ENCODE data around the gene KLF15.

KLF15 gene

DNA sequence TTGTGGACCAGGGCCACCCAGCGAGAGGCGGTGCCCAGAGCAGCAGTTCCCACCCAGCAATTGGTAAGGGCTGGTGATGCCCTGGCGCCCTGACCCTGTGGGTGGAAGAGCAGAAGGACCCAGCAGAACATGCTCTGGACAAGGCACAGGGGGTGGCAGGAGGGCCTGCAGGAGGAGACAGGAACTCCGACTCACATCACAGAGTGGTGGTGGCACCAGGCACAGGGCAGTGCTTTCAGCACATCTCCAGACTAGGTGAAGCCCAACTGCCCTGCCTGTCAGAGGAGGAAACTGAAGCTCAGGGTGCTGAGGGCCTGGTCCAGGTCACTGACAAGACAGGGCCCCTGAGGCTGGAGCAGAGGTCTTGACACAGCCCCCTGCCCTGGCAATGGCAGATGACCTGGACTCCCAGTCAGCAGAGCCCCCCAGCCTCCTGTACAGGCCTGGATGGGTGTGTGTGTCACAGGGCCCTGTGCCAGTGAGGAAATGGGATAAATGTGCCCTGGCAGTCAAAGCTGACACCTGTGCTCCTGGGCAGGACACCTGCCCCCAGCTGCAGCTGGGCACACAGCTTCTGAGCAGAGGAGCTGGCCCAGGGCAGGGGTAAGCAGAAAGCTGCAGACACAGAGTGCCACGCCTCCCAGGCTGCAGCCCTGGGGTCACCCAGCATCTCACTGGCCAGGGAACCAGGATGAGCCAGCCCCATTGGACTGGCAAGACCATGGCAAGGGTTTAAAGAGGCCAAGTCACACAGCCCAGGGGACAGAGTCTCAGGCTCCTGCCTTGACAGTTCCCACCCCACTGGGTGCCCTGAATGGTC lies 11.4 kb downstream of the KLF15 start:
- TF ChIP-seq, protein P1, sequence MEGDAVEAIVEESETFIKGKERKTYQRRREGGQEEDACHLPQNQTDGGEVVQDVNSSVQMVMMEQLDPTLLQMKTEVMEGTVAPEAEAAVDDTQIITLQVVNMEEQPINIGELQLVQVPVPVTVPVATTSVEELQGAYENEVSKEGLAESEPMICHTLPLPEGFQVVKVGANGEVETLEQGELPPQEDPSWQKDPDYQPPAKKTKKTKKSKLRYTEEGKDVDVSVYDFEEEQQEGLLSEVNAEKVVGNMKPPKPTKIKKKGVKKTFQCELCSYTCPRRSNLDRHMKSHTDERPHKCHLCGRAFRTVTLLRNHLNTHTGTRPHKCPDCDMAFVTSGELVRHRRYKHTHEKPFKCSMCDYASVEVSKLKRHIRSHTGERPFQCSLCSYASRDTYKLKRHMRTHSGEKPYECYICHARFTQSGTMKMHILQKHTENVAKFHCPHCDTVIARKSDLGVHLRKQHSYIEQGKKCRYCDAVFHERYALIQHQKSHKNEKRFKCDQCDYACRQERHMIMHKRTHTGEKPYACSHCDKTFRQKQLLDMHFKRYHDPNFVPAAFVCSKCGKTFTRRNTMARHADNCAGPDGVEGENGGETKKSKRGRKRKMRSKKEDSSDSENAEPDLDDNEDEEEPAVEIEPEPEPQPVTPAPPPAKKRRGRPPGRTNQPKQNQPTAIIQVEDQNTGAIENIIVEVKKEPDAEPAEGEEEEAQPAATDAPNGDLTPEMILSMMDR (conservative IDR thresholded peaks at IDR 0.05; ENCODE audit: low read length): no peak
- no peak for DNase-seq (ENCODE audit: low read depth)
- H3K4me3 ChIP-seq (ENCODE audit: low read length): no peak overlapping the region

DNA sequence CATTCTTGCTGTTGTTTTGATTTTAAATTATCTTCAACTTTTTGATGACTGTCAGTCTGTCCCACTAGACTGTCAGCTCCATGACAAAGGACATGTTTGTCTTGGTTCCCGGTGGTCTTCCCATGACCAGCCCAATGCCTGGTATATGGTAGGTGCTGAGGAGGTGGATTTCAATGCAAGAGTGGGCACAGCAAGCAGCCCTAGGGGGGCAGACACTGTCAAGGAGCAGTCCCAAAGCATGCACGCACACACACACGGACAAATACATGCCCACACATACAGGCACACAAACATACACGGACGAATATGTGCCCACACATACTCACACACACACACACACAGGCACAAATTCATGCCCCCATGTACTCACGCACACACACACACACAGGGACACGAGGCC lies 12.0 kb downstream of the KLF15 start:
- TF ChIP-seq, protein P1 (conservative IDR thresholded peaks at IDR 0.05; ENCODE audit: low read length): no peak

DNA sequence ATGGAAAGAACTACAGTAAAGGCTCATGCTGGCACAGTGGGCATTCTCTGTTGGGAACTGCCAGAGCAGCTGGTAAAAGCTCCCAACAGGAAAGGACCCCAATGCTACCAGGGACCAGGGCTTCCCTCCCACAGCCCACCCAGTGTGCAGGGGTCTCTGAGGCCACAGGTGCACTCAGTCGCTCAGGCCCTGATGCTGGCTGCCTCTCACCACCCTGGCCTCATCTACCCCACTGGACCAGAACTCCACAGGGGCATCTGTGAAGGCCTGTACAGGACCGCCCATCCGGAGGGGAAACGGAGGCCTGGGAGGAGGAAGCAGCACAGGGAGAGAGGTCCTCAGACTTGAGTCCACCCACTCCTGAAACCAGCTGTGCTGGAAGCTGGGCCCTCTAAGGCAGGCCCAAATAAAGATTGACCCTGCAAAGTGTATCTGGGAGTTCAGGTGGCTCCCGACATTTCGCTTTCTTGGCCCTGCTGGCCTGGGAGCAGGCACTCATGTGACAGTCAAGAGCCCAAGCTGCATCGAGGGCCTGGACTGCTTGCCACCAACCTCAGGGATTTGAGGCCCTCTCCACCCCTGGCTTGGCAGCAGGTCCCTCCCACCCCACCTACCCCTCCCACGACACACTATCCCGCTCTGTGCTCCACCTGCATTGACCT lies 12.7 kb downstream of the KLF15 start:
- H3K4me3 ChIP-seq (ENCODE audit: low read length): no peak overlapping the region
- TF ChIP-seq, protein P1 (conservative IDR thresholded peaks at IDR 0.05; ENCODE audit: low read length): no peak
- DNase-seq (ENCODE audit: low read depth): no peak

More for the DNA sequence above, 12.0 kb downstream of the KLF15 start:
- no peak overlapping the region for H3K4me3 ChIP-seq (ENCODE audit: low read length)
- no peak for DNase-seq (ENCODE audit: low read depth)

DNA sequence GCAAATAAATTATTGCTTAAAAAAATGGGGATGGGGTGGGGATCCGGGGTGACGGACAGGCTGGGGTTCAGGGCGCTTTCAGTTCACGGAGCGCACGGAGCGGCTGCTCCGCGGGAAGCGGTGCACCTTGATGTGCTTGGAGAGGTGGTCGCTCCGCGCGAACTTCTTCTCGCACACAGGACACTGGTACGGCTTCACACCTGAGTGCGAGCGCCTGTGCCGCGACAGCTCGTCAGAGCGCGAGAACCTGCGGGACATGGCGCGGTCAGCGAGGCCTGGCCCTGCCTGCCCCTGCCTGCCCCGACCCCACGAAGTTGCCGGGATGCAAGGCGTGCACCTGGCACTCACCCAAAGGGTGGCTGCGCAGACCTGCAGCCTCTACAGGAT lies 13.6 kb downstream of the KLF15 start:
- no peak for DNase-seq (ENCODE audit: low read depth)
- H3K4me3 ChIP-seq (ENCODE audit: low read length): no peak overlapping the region
- TF ChIP-seq, protein P1 (conservative IDR thresholded peaks at IDR 0.05; ENCODE audit: low read length): no peak

DNA sequence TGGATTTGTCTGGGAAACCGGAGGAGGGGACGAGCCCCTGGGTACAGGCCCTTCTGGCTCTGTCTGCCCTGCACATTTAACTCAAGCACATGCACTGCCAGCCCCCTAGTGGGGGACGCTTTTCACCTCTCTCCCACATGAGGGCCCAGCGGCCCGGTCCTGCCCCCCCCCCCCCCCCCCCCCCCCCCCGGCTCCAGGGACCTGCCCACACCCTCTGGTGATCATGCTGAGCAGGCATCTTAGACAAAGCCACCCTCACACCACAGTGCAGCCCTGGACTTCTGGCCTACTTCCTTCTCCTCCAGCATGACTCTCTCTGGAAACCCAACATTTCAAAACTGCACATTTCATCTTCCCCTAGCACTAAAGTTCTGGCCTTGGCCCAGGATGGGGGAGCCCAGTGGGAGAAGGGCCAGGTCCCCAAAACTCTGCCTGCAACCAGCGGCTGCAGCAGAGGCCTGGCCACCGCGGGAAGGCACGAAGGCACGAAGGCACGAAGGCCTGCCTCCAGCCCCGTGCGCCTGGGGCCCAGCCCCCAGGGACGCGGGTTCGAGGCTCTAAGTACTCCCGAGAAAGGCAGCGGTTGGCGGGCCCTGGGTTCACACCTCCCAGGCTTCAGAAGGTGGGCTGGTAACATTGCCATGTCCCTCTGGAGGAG lies 14.1 kb downstream of the KLF15 start:
- TF ChIP-seq, protein P1 (conservative IDR thresholded peaks at IDR 0.05; ENCODE audit: low read length): no peak
- peak; percentile 28 for DNase-seq (ENCODE audit: low read depth)
- H3K4me3 ChIP-seq (ENCODE audit: low read length): no peak overlapping the region

DNA sequence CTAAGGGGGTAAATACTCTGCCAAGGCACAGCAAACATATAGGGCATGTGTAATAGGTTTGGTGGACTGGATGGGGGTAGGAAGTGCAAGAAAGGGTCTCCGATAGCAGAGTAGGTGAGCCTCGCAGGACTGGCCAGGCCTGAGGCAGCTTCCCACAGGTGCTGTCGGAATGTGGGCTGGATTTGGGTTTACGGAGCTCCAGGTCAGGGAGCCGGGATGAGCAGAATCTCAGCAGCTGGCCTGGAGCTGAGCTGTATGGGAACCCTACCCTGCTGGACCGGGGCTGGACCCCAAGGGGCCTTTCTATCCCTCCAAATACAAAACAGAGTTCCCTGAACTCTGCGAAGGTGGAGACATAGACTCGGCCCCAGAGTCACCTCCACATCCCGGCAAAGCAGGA lies 15.0 kb downstream of the KLF15 start:
- DNase-seq (ENCODE audit: low read depth): no peak

More for the DNA sequence above, 15.0 kb downstream of the KLF15 start:
- TF ChIP-seq, protein P1 (conservative IDR thresholded peaks at IDR 0.05; ENCODE audit: low read length): no peak
- H3K4me3 ChIP-seq (ENCODE audit: low read length): no peak overlapping the region

Data from AG10803 (cell line).